H1 (cell line): ENCODE results near the gene CHCHD6. TPM values are rescaled to one million over a fixed set of nuclear protein-coding genes. Genes with fewer than 3 reads are reported as not detected.
A peak's percentile ranks its signal among the peaks of the same experiment; 100 is the strongest.

Source experiments
- CTCF ChIA-PET: fragments of 300-600 bp; sonication (Branson Sonifier 250); formaldehyde crosslinking; loops from one replicate; lab custom pipeline; 2021; ENCODE audit not compliant: partially characterized antibody; lab: Charles Lee
- POLR2A ChIA-PET: fragments of 300-600 bp; sonication (Branson Sonifier 250); formaldehyde crosslinking; loops from one replicate; lab custom pipeline; 2021; ENCODE audit warnings: inconsistent platforms; ENCODE audit not compliant: partially characterized antibody; lab: Charles Lee
- DNase-seq, 2 experiments: peaks; one replicate each; pipeline versions ENCODE4 v3.0.0 to v3.0.0-alpha.2; 2010 to 2022; ENCODE audit warnings: low spot score in 2 of 2, low read depth in 1 of 2, mixed read lengths in 1 of 2
- FAIRE-seq: peaks from 2 replicates; lab custom pipeline; 2011; peaks lifted over from hg19 to GRCh38; lab: Jason Lieb, UNC
- H2AFZ ChIP-seq: 2 replicates; pipeline ENCODE4 v1.8.1; 2012; ENCODE audit warnings: low read length, inconsistent platforms
- H2AK5ac ChIP-seq: 2 replicates; pipeline ENCODE4 v1.6.1; 2013; ENCODE audit warnings: low read depth, low read length
- H2BK120ac ChIP-seq: replicated peaks from 2 replicates; pipeline ENCODE3; 2013; ENCODE audit warnings: low read depth, low read length, inconsistent platforms
- H2BK12ac ChIP-seq: 2 replicates; pipeline ENCODE4 v1.6.1; 2013; ENCODE audit warnings: low read depth, low read length
- H2BK15ac ChIP-seq: 2 replicates; pipeline ENCODE4 v1.6.1; 2013; ENCODE audit warnings: low read length
- H2BK20ac ChIP-seq: 2 replicates; pipeline ENCODE4 v1.6.1; 2013; ENCODE audit warnings: low read length
- H2BK5ac ChIP-seq: 2 replicates; pipeline ENCODE4 v1.6.1; 2013; ENCODE audit warnings: low read depth, low read length
- H3K14ac ChIP-seq: 2 replicates; pipeline ENCODE4 v1.6.1; 2013; ENCODE audit warnings: inconsistent platforms; ENCODE audit not compliant: insufficient read length
- H3K18ac ChIP-seq: 2 replicates; pipeline ENCODE4 v1.6.1; 2013; ENCODE audit warnings: low read length; ENCODE audit errors: extremely low read depth
- H3K23ac ChIP-seq: 2 replicates; pipeline ENCODE4 v1.6.1; 2013; ENCODE audit warnings: inconsistent platforms; ENCODE audit not compliant: insufficient read length
- H3K23me2 ChIP-seq: 2 replicates; pipeline ENCODE4 v1.6.1; 2013; ENCODE audit warnings: low read depth, low read length
- H3K27ac ChIP-seq: 2 replicates; pipeline ENCODE4 v1.6.1; 2011; ENCODE audit warnings: low read depth, low read length, inconsistent platforms
- H3K27me3 ChIP-seq, 4 experiments: replicated peaks in 1 of 4; 1 replicate in 1 of 4; 2 replicates in 3 of 4; pipeline versions ENCODE4 v1.6.1 to v1.8.1; 2011 to 2013; ENCODE audit warnings: low read length in 3 of 4, mild to moderate bottlenecking in 3 of 4, inconsistent platforms in 2 of 4, mixed read lengths in 2 of 4, moderate library complexity in 1 of 4; ENCODE audit not compliant: control insufficient read depth in 3 of 4, insufficient read depth in 3 of 4; ENCODE audit errors: extremely low read depth in 1 of 4
- H3K36me3 ChIP-seq, 4 experiments: 2 replicates each; pipeline versions ENCODE4 v1.6.1 to v1.8.1; 2011 to 2013; ENCODE audit warnings: mild to moderate bottlenecking in 4 of 4, low read length in 3 of 4, moderate library complexity in 2 of 4, control low read depth in 1 of 4, inconsistent platforms in 1 of 4; ENCODE audit not compliant: insufficient read depth in 4 of 4, control insufficient read depth in 2 of 4
- H3K4ac ChIP-seq: replicated peaks from 2 replicates; pipeline ENCODE3; 2013; ENCODE audit warnings: low read length, low read depth, mixed read lengths, inconsistent platforms; ENCODE audit not compliant: insufficient read length
- H3K4me1 ChIP-seq, 4 experiments: replicated peaks in 1 of 4; 1 replicate in 1 of 4; 2 replicates in 3 of 4; pipeline versions ENCODE4 v1.6.1 to v1.8.1; 2011 to 2013; ENCODE audit warnings: low read length in 3 of 4, inconsistent platforms in 2 of 4, mixed read lengths in 1 of 4; ENCODE audit not compliant: insufficient read depth in 4 of 4, control insufficient read depth in 3 of 4
- H3K4me2 ChIP-seq, 2 experiments: 2 replicates each; pipeline versions ENCODE4 v1.6.1 to v1.8.1; 2011 to 2013; ENCODE audit warnings: low read depth in 2 of 2, low read length in 2 of 2, control low read depth in 1 of 2, inconsistent platforms in 1 of 2, mild to moderate bottlenecking in 1 of 2; ENCODE audit not compliant: insufficient read depth in 1 of 2
- H3K4me3 ChIP-seq, 4 experiments: fragments of 200-600, 300-600 bp in 1 of 4; sonication (generic), shearing (Covaris generic), sonication (Bioruptor Twin) in 1 of 4; 2 replicates each; pipeline versions ENCODE4 v1.5.1 to v1.8.1; 2011 to 2016; ENCODE audit warnings: low read length in 4 of 4, low read depth in 3 of 4, control low read depth in 2 of 4, inconsistent platforms in 2 of 4, mild to moderate bottlenecking in 2 of 4, mixed read lengths in 1 of 4, moderate library complexity in 1 of 4; ENCODE audit not compliant: insufficient read depth in 2 of 4; ENCODE audit errors: extremely low read depth in 1 of 4
- H3K56ac ChIP-seq: replicated peaks from 2 replicates; pipeline ENCODE3; 2013; ENCODE audit warnings: low read depth, mild to moderate bottlenecking, mixed read lengths, low read length, inconsistent platforms; ENCODE audit not compliant: insufficient read length
- H3K79me1 ChIP-seq: 2 replicates; pipeline ENCODE4 v1.6.1; 2013; ENCODE audit warnings: low read depth, low read length, control low read depth
- H3K79me2 ChIP-seq, 2 experiments: 2 replicates each; pipeline versions ENCODE4 v1.6.1 to v1.8.1; 2012 to 2013; ENCODE audit warnings: low read length in 2 of 2, mild to moderate bottlenecking in 2 of 2, inconsistent platforms in 1 of 2; ENCODE audit not compliant: insufficient read depth in 2 of 2, control insufficient read depth in 1 of 2
- H3K9ac ChIP-seq, 4 experiments: replicated peaks in 1 of 4; 1 replicate in 1 of 4; 2 replicates in 3 of 4; pipeline versions ENCODE4 v1.6.1 to v1.8.1; 2011 to 2013; ENCODE audit warnings: low read depth in 3 of 4, low read length in 3 of 4, control low read depth in 2 of 4, mild to moderate bottlenecking in 2 of 4, moderate library complexity in 2 of 4, inconsistent platforms in 1 of 4; ENCODE audit errors: extremely low read depth in 1 of 4
- H3K9me3 ChIP-seq, 2 experiments: 2 replicates each; pipeline versions ENCODE4 v1.6.1 to v1.8.1; 2012 to 2013; ENCODE audit warnings: mild to moderate bottlenecking in 2 of 2, moderate library complexity in 2 of 2, control low read depth in 1 of 2, inconsistent platforms in 1 of 2, low read depth in 1 of 2, low read length in 1 of 2, mixed read lengths in 1 of 2; ENCODE audit not compliant: insufficient read depth in 2 of 2
- H4K20me1 ChIP-seq, 2 experiments: replicated peaks in 1 of 2; 2 replicates each; pipeline versions ENCODE3 to v1.8.1; 2011 to 2013; ENCODE audit warnings: inconsistent platforms in 2 of 2, low read length in 2 of 2, mild to moderate bottlenecking in 1 of 2; ENCODE audit not compliant: insufficient read depth in 2 of 2, control insufficient read depth in 1 of 2
- H4K5ac ChIP-seq: 2 replicates; pipeline ENCODE4 v1.6.1; 2013; ENCODE audit warnings: low read length, low read depth, mixed read lengths, inconsistent platforms; ENCODE audit not compliant: insufficient read length
- H4K8ac ChIP-seq: 2 replicates; pipeline ENCODE4 v1.8.0; 2013; ENCODE audit warnings: mild to moderate bottlenecking, moderate library complexity, low read length, inconsistent platforms; ENCODE audit not compliant: insufficient read depth; ENCODE audit errors: extremely low read depth
- H4K91ac ChIP-seq: replicated peaks from 2 replicates; pipeline ENCODE3; 2013; ENCODE audit warnings: low read length, mixed read lengths, inconsistent platforms; ENCODE audit not compliant: insufficient read length
- ATF2 ChIP-seq: IDR thresholded peaks from 2 replicates; pipeline ENCODE4 v1.6.1; 2012; ENCODE audit warnings: low read length, inconsistent platforms
- CTCF ChIP-seq, 3 experiments: IDR thresholded peaks; 1 replicate in 2 of 3; 2 replicates in 1 of 3; pipeline versions ENCODE4 v1.5.1 to v1.6.1; 2011; ENCODE audit warnings: low read length in 3 of 3, mild to moderate bottlenecking in 3 of 3, inconsistent platforms in 2 of 3, low read depth in 1 of 3, moderate library complexity in 1 of 3; ENCODE audit not compliant: insufficient read depth in 1 of 3; ENCODE audit errors: control extremely low read depth in 1 of 3
- EGR1 ChIP-seq: IDR thresholded peaks from 2 replicates; pipeline ENCODE4 v1.6.1; 2011; ENCODE audit warnings: low read depth, low read length, borderline replicate concordance
- MAX ChIP-seq: IDR thresholded peaks from 2 replicates; pipeline ENCODE4 v1.6.1; 2012; ENCODE audit warnings: inconsistent platforms
- NANOG ChIP-seq: IDR thresholded peaks from 2 replicates; pipeline ENCODE4 v1.6.1; 2011; ENCODE audit warnings: low read length, low read depth, mild to moderate bottlenecking, inconsistent platforms; ENCODE audit not compliant: insufficient read depth, poor library complexity, severe bottlenecking
- RNF2 ChIP-seq: fragments of 200-900, 300-1000 bp; sonication (generic); IDR thresholded peaks from 2 replicates; pipeline ENCODE4 v1.7.1; 2016; ENCODE audit warnings: borderline replicate concordance, low read depth, mild to moderate bottlenecking, antibody characterized with exemption, low read length; ENCODE audit not compliant: poor library complexity, severe bottlenecking; ENCODE audit errors: missing control alignments
- SIN3A ChIP-seq, 2 experiments: IDR thresholded peaks in 1 of 2; conservative IDR thresholded peaks in 1 of 2; 2 replicates each; pipeline ENCODE4 v1.6.1; 2011 to 2012; ENCODE audit warnings: low read length in 2 of 2, improper control_type of control experiment in 1 of 2, low read depth in 1 of 2, mild to moderate bottlenecking in 1 of 2
- WGBS, 2 experiments: shearing (Covaris generic) in 1 of 2; methylation state at CpG; one replicate each; pipeline versions ENCODE4 v1.1.6 to v1.1.7; 2013 to 2015; ENCODE audit warnings: low lambda C conversion rate in 2 of 2, mixed read lengths in 2 of 2, inconsistent platforms in 1 of 2, low coverage in 1 of 2, missing lambda C conversion rate in 1 of 2; ENCODE audit not compliant: insufficient replicate concordance in 2 of 2, insufficient coverage in 1 of 2, insufficient read length in 1 of 2; ENCODE audit errors: extremely low coverage in 1 of 2, missing lambda C conversion rate in 1 of 2; 5-methylcytosine and 5-hydroxymethylcytosine counted together
- polyA plus RNA-seq, 7 experiments: library from polyadenylated mRNA; depleted of rRNA in 3 of 7; stranded (reverse) in 5 of 7; unstranded in 2 of 7; fragments of >200 nt in 5 of 7; fragments of 200-250 nt in 2 of 7; gene quantifications; 1 replicate in 5 of 7; 2 replicates in 1 of 7; 4 replicates in 1 of 7; pipeline versions ENCODE4 v1.2.1 to v1.2.3, GENCODE V29; 2011 to 2013; ENCODE audit warnings: missing spikeins in 2 of 7, mixed read lengths in 2 of 7
- total RNA-seq: library from RNA; stranded (reverse); fragmentation: NEBNext Ultra II Directional; extraction: Animal tissue kit (Norgen Biotek cat#: 25700); gene quantifications from 2 replicates; pipeline ENCODE4 v1.2.1, GENCODE V29; 2021

The CHCHD6 gene
- total and polyA plus RNA-seq, 2 of the 8 experiments (the other 6 are each of a cell fraction or from before 2014, with no cell fraction given): 32.4 to 37.6 TPM

- no peaks in the 10 kb centered on the region; a peak in 1 of 8 replicates for H3K36me3 ChIP-seq
- no peak for FAIRE-seq
- H3K27me3 ChIP-seq: no peaks in the 10 kb centered on the region
- H3K79me2 ChIP-seq: no peaks in the 10 kb centered on the region
- no peaks in the 10 kb centered on the region for H3K9me3 ChIP-seq
- no peak overlapping the region for H3K14ac ChIP-seq
- H4K5ac ChIP-seq: no peak overlapping the region
- H4K91ac ChIP-seq: no peak overlapping the region
- peaks cover 0 to 12% (median 6%) of the 10 kb centered on the region in 4 experiments; a peak in 5 of 7 replicates for H3K4me1 ChIP-seq
- H2BK15ac ChIP-seq: no peak overlapping the region
- H3K56ac ChIP-seq: no peak overlapping the region
- no peak overlapping the region for H3K9ac ChIP-seq
- H2BK5ac ChIP-seq: no peak overlapping the region
- H3K4me2 ChIP-seq: no peak overlapping the region
- H3K23ac ChIP-seq: no peak overlapping the region
- TF ChIP-seq ATF2: no peak
- TF ChIP-seq EGR1: no peak
- TF ChIP-seq CTCF (IDR thresholded peaks at IDR 0.05; ENCODE audit: control extremely low read depth in 1 of 3, insufficient read depth in 1 of 3, low read depth in 1 of 3, low read length in 3 of 3): peak in 1 of 3 experiments; percentile 6; a peak in 1 of 4 replicates
- no peak for TF ChIP-seq MAX
- TF ChIP-seq SIN3A (conservative IDR thresholded peaks at IDR 0.05 in 1 of 2, IDR thresholded peaks at IDR 0.05 in 1 of 2; ENCODE audit: low read depth in 1 of 2, low read length in 2 of 2): no peak
- TF ChIP-seq NANOG: no peak
- TF ChIP-seq RNF2: no peak
- POLR2A ChIA-PET: no interaction called here
- no peak overlapping the region for H2BK120ac ChIP-seq
- peaks cover 2% of the 10 kb centered on the region for H3K79me1 ChIP-seq
- no peak overlapping the region for H3K4ac ChIP-seq
- no peak overlapping the region for H3K4me3 ChIP-seq
- peak overlapping the region; percentile 28; the same call in 1 of the 2 replicates for H4K8ac ChIP-seq
- CTCF ChIA-PET: interaction anchor here (0.5 to 2.1 kb wide), 7 partner anchors 9 to 574 kb away, joined by 3 to 8 read pairs (median 3); no protein-coding TSS in a partner anchor
- H2BK12ac ChIP-seq: no peak overlapping the region
- H2BK20ac ChIP-seq: no peak overlapping the region
- no peak overlapping the region for H3K27ac ChIP-seq
- H3K18ac ChIP-seq: no peak overlapping the region
- H3K23me2 ChIP-seq: no peaks in the 10 kb centered on the region
- peaks cover 0 to 1% of the 10 kb centered on the region in 2 experiments for H4K20me1 ChIP-seq
- H2AFZ ChIP-seq: no peak overlapping the region
- no peak for DNase-seq
- 96% methylated on average over 7 of the region's 7 CpGs; no CpG with 5 or more reads in 1 of the 2 experiments for WGBS, 2 experiments
- no peak overlapping the region for H2AK5ac ChIP-seq
These were observed 187.1 kb downstream of the CHCHD6 start for GRCh38 chr3:126891141-126891540.
